DND-41 (cell line): ENCODE data around the gene TBX2.

Experiments
- ATAC-seq: fragments of 200-7000 bp; cut with Tn5 transposase; 3 replicates; pipeline ENCODE4 v1.9.1; 2021; ENCODE audit warnings: low read depth; ENCODE audit not compliant: insufficient read depth
- DNase-seq: peaks from one replicate; pipeline ENCODE4 v3.0.0-alpha.2; 2020
- H2AFZ ChIP-seq: 2 replicates; pipeline ENCODE4 v1.6.0; 2012; ENCODE audit warnings: low read depth, low read length
- H3K27ac ChIP-seq: 2 replicates; pipeline ENCODE4 v1.5.1; 2012; ENCODE audit warnings: low read length, inconsistent platforms
- H3K27me3 ChIP-seq: fragments of 200-600 bp; sonication (generic); 2 replicates; pipeline ENCODE4 v1.6.0; 2012; ENCODE audit warnings: low read length, mild to moderate bottlenecking, inconsistent platforms; ENCODE audit not compliant: insufficient read depth, poor library complexity
- H3K36me3 ChIP-seq: 2 replicates; pipeline ENCODE4 v1.5.1; 2012; ENCODE audit warnings: low read length, inconsistent platforms; ENCODE audit not compliant: insufficient read depth
- H3K4me1 ChIP-seq: 2 replicates; pipeline ENCODE4 v1.5.1; 2012; ENCODE audit warnings: mild to moderate bottlenecking, low read length; ENCODE audit not compliant: insufficient read depth
- H3K4me2 ChIP-seq: 2 replicates; pipeline ENCODE4 v1.6.0; 2012; ENCODE audit warnings: mild to moderate bottlenecking, moderate library complexity, low read length, inconsistent platforms; ENCODE audit not compliant: insufficient read depth
- H3K4me3 ChIP-seq, 2 experiments: fragments of 200-600 bp in 1 of 2; shearing (Covaris generic) in 1 of 2; 2 replicates each; pipeline ENCODE4 v1.5.1; 2012 to 2016; ENCODE audit warnings: inconsistent platforms in 2 of 2, low read length in 2 of 2, mild to moderate bottlenecking in 2 of 2, low read depth in 1 of 2, moderate library complexity in 1 of 2
- H3K79me2 ChIP-seq: 2 replicates; pipeline ENCODE4 v1.6.0; 2012; ENCODE audit warnings: low read length, inconsistent platforms; ENCODE audit not compliant: insufficient read depth
- H3K9ac ChIP-seq: 2 replicates; pipeline ENCODE4 v1.6.0; 2012; ENCODE audit warnings: low read depth, mild to moderate bottlenecking, inconsistent platforms, low read length, moderate library complexity
- H3K9me3 ChIP-seq: 2 replicates; pipeline ENCODE4 v1.5.1; 2012; ENCODE audit warnings: low read length, moderate library complexity, mild to moderate bottlenecking, inconsistent platforms; ENCODE audit not compliant: insufficient read depth, severe bottlenecking
- H4K20me1 ChIP-seq: 2 replicates; pipeline ENCODE4 v1.6.0; 2012; ENCODE audit warnings: low read length; ENCODE audit not compliant: insufficient read depth
- EZH2 ChIP-seq: IDR thresholded peaks from 3 replicates; pipeline ENCODE4 v1.6.1; 2012; ENCODE audit warnings: borderline replicate concordance, low read depth, mild to moderate bottlenecking, moderate library complexity, low read length, inconsistent platforms; ENCODE audit not compliant: severe bottlenecking
- TF ChIP-seq, protein P1 (sequence below): IDR thresholded peaks from 2 replicates; pipeline ENCODE4 v1.5.1; 2012; ENCODE audit warnings: borderline replicate concordance, low read length, moderate library complexity, mild to moderate bottlenecking; ENCODE audit not compliant: poor library complexity, severe bottlenecking; ENCODE audit errors: extremely low read depth

Gene TBX2

DNA sequence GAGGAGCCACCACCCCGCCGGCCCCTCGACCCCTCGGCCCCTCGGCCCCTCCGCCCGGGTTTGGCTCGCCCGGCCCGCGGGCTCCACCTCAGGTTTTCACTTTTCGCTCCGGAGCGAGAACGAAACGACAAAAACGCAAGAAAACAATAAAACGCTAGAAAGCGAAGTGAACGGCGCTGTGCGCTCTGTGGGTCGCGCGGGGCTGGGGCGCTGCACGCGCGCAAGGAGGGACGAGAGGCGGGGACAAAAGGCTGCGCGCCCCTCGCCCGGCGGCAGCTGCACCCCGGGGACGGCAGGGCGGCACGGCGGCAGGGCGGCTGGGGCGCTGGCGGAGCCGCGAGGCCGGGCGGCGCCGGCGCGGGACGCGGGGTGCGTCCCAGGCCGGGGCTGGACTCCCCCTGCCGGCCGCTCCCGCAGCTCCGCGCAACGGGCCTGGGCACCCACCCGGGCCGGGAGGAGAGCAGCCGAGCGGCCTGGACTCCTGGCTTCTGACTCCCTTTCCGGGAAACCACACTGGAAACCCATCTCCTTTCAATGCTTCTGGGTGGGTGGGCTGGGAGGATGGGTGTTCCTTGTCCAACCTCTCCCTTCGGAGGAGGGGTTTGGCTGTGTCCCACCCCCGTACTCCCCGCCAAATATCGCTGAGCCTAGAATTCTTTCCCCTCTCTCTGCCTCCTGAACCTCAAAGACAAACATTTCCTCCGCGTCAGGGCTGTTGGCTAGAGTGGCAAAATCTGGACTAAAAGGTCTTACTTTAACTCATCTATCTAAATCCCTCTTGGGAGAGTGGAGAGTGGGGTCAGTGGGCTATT is 9.9 kb downstream of the TBX2 start:
- no peaks in the 10 kb centered on the region for H3K9me3 ChIP-seq
- no peaks in the 10 kb centered on the region for H3K36me3 ChIP-seq
- TF ChIP-seq, protein P1, sequence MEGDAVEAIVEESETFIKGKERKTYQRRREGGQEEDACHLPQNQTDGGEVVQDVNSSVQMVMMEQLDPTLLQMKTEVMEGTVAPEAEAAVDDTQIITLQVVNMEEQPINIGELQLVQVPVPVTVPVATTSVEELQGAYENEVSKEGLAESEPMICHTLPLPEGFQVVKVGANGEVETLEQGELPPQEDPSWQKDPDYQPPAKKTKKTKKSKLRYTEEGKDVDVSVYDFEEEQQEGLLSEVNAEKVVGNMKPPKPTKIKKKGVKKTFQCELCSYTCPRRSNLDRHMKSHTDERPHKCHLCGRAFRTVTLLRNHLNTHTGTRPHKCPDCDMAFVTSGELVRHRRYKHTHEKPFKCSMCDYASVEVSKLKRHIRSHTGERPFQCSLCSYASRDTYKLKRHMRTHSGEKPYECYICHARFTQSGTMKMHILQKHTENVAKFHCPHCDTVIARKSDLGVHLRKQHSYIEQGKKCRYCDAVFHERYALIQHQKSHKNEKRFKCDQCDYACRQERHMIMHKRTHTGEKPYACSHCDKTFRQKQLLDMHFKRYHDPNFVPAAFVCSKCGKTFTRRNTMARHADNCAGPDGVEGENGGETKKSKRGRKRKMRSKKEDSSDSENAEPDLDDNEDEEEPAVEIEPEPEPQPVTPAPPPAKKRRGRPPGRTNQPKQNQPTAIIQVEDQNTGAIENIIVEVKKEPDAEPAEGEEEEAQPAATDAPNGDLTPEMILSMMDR, result no peak
- ATAC-seq, result peak; percentile 13; the same call in 1 of the 3 replicates
- peaks cover 33% of the 10 kb centered on the region for H3K27me3 ChIP-seq
- no peak overlapping the region for H3K4me3 ChIP-seq
- no peak overlapping the region for H2AFZ ChIP-seq
- no peaks in the 10 kb centered on the region for H3K79me2 ChIP-seq
- H3K27ac ChIP-seq, result no peak overlapping the region
- H4K20me1 ChIP-seq, result no peaks in the 10 kb centered on the region
- H3K9ac ChIP-seq, result no peak overlapping the region
- DNase-seq, result no peak
- peaks cover 13% of the 10 kb centered on the region for H3K4me1 ChIP-seq
- peak overlapping the region; percentile 36; the same call in 1 of the 2 replicates for H3K4me2 ChIP-seq

DNA sequence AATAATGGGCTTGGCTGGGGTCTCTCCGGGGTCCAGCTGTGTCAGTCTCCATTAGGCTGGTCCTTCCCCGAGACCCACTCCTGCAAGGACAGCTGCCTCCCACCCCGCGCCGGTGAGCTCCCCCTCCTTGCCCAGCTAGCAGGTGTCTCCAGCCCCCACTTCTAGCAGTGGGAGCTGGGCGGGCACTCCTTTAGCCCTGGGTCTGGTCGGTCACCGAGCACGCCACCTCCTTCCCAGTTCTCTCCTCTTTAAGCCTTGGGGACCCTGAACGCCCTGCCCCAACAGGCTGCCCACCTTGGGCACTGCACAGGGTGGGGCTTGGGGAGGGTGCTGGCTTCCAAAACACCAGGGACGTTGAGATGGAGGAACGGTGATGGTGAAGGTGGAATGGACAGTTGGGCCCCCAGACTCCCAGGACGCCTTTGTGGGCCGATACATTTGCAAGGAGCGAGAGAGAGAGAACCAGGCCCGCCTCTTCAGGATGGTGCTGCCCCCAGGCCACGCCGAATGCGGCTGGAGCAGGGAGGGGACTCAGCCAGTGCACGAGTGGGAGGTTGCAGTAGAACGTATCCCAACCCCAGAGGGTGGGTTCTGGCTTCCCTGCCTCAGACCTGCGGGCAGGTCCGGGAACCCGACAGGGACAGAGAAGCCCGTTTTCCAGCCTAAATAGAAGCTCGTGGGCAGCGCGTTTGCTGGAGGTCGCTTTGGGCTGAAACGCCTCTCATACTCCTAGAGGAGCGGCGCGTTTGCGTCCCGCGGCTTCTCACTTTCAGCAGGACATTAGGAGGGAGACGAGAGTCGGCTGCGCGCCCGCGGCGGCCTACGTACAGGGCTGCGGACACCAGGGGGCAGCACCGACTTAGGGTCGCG is 10.7 kb downstream of the TBX2 start:
- Histone ChIP-seq H3K27ac (no peak overlapping the region), H4K20me1 (no peaks in the 10 kb centered on the region), H3K27me3 (peaks cover 33% of the 10 kb centered on the region), H3K36me3 (no peaks in the 10 kb centered on the region), H2AFZ (no peak overlapping the region), H3K79me2 (no peaks in the 10 kb centered on the region), H3K9ac (no peak overlapping the region), H3K4me1 (peaks cover 13% of the 10 kb centered on the region), H3K4me2 (no peak overlapping the region), H3K9me3 (no peaks in the 10 kb centered on the region), H3K4me3 (no peak overlapping the region)
- ATAC-seq (no peak), DNase-seq (no peak)
- no peak for TF ChIP-seq EZH2
- TF ChIP-seq, protein P1, result peak; percentile 17

DNA sequence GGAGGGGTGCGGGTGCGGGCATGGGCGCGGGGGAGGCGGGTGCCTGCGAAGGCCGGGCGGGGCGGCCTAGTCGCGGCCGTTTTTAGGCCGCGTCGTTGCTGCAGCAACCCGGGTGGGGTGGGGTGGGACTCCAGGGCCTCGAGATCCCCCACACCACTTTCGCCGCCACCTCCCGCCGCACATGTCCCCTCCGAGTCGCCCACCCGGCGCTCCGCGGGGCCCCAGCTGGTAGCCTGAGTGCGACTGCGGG is 11.3 kb downstream of the TBX2 start:
- no peak overlapping the region for H3K9ac ChIP-seq
- H3K36me3 ChIP-seq, result no peaks in the 10 kb centered on the region
- no peak overlapping the region for H3K4me2 ChIP-seq
- ATAC-seq, result no peak
- peaks cover 33% of the 10 kb centered on the region for H3K27me3 ChIP-seq
- H3K27ac ChIP-seq, result no peak overlapping the region
- no peak overlapping the region for H2AFZ ChIP-seq
- H3K4me1 ChIP-seq, result peaks cover 13% of the 10 kb centered on the region
- H3K4me3 ChIP-seq, result no peak overlapping the region
- H3K9me3 ChIP-seq, result no peaks in the 10 kb centered on the region
- TF ChIP-seq EZH2, result no peak
- TF ChIP-seq, protein P1, result no peak
- no peak for DNase-seq
- H3K79me2 ChIP-seq, result no peaks in the 10 kb centered on the region
- no peaks in the 10 kb centered on the region for H4K20me1 ChIP-seq
